Neural cell (in vitro differentiated cells): ENCODE data around the gene TNIP1. TPM values are rescaled to one million over a fixed set of nuclear protein-coding genes. Genes with fewer than 3 reads are reported as not detected.

Source experiments
- H2AFZ ChIP-seq: fragments of 200-600, 300-800 bp; sonication (generic), shearing (Covaris generic); 2 replicates; pipeline ENCODE4 v1.6.0; 2014; ENCODE audit warnings: low read depth, mild to moderate bottlenecking, antibody characterized with exemption, low read length, moderate library complexity
- H3F3A ChIP-seq: fragments of 200-600 bp; shearing (Covaris generic); 2 replicates; pipeline ENCODE4 v1.6.1; 2016; ENCODE audit warnings: mild to moderate bottlenecking, moderate library complexity, mixed read lengths, antibody characterized with exemption, low read length; ENCODE audit not compliant: insufficient read depth, poor library complexity, severe bottlenecking
- H3K27ac ChIP-seq: fragments of 200-600, 300-800 bp; sonication (generic), shearing (Covaris generic); 2 replicates; pipeline ENCODE4 v1.5.1; 2014; ENCODE audit warnings: mild to moderate bottlenecking, low read length, moderate library complexity
- H3K27me3 ChIP-seq: fragments of 300-800, 200-600 bp; sonication (generic), shearing (Covaris generic); 2 replicates; pipeline ENCODE4 v1.6.0; 2014; ENCODE audit warnings: mild to moderate bottlenecking, low read depth, low read length, moderate library complexity; ENCODE audit not compliant: insufficient read depth
- H3K36me3 ChIP-seq: fragments of 300-800, 200-600 bp; sonication (generic), shearing (Covaris generic); 2 replicates; pipeline ENCODE4 v1.5.1; 2014; ENCODE audit warnings: mild to moderate bottlenecking, antibody characterized with exemption, low read length, moderate library complexity; ENCODE audit not compliant: insufficient read depth
- H3K4me2 ChIP-seq: fragments of 300-800, 200-600 bp; sonication (generic), shearing (Covaris generic); 2 replicates; pipeline ENCODE4 v1.6.0; 2014; ENCODE audit warnings: mild to moderate bottlenecking, low read length
- H3K4me3 ChIP-seq: fragments of 300-800, 200-600 bp; sonication (generic), shearing (Covaris generic); 2 replicates; pipeline ENCODE4 v1.5.1; 2014; ENCODE audit warnings: mild to moderate bottlenecking, low read length, moderate library complexity
- H3K79me2 ChIP-seq: fragments of 200-600 bp; shearing (Covaris generic); replicated peaks from 2 replicates; pipeline ENCODE4 v1.6.0; 2014; ENCODE audit warnings: mild to moderate bottlenecking, low read length, moderate library complexity; ENCODE audit not compliant: insufficient read depth
- H3K9ac ChIP-seq: fragments of 300-800, 200-600 bp; sonication (generic), shearing (Covaris generic); 2 replicates; pipeline ENCODE4 v1.6.1; 2016; ENCODE audit warnings: mild to moderate bottlenecking, low read length, mixed read lengths
- H3K9me2 ChIP-seq: fragments of 200-600 bp; shearing (Covaris generic); 2 replicates; pipeline ENCODE4 v1.6.1; 2016; ENCODE audit warnings: mild to moderate bottlenecking, low read length, mixed read lengths; ENCODE audit not compliant: insufficient read depth
- H3K9me3 ChIP-seq: fragments of 200-600, 300-800 bp; sonication (generic), shearing (Covaris generic); 2 replicates; pipeline ENCODE4 v1.6.1; 2016; ENCODE audit warnings: mild to moderate bottlenecking, mixed run types, low read length, moderate library complexity, mixed read lengths
- H4K20me1 ChIP-seq: fragments of 200-600 bp; shearing (Covaris generic); 2 replicates; pipeline ENCODE4 v1.6.1; 2016; ENCODE audit warnings: mild to moderate bottlenecking, mixed run types; ENCODE audit not compliant: insufficient read depth
- CTCF ChIP-seq: fragments of 450-650 bp; IDR thresholded peaks from 2 replicates; pipeline ENCODE4 v1.5.1; 2014; ENCODE audit warnings: antibody characterized with exemption, mild to moderate bottlenecking, moderate library complexity; ENCODE audit not compliant: poor library complexity, severe bottlenecking
- EP300 ChIP-seq: fragments of 450-650 bp; conservative IDR thresholded peaks from 2 replicates; pipeline ENCODE4 v1.6.1; 2014; ENCODE audit warnings: antibody characterized with exemption, mild to moderate bottlenecking, moderate library complexity; ENCODE audit not compliant: poor library complexity, severe bottlenecking
- EZH2 ChIP-seq: fragments of 200-600, 300-800 bp; shearing (Covaris generic), sonication (generic); IDR thresholded peaks from 2 replicates; pipeline ENCODE4 v1.6.1; 2014; ENCODE audit warnings: antibody characterized with exemption, low read length, borderline replicate concordance, mild to moderate bottlenecking; ENCODE audit not compliant: insufficient read depth, poor library complexity, severe bottlenecking
- MXI1 ChIP-seq: fragments of 450-650 bp; conservative IDR thresholded peaks from 2 replicates; pipeline ENCODE4 v1.6.1; 2014; ENCODE audit warnings: antibody characterized with exemption, mild to moderate bottlenecking; ENCODE audit not compliant: poor library complexity, severe bottlenecking
- POLR2AphosphoS5 ChIP-seq: IDR thresholded peaks from 2 replicates; pipeline ENCODE4 v1.6.1; 2012
- RAD21 ChIP-seq: fragments of 450-650 bp; conservative IDR thresholded peaks from 2 replicates; pipeline ENCODE4 v1.6.1; 2014; ENCODE audit warnings: antibody characterized with exemption, mild to moderate bottlenecking, moderate library complexity
- REST ChIP-seq: IDR thresholded peaks from 2 replicates; pipeline ENCODE4 v1.6.1; 2012; ENCODE audit warnings: borderline replicate concordance
- SMC3 ChIP-seq: fragments of 450-650 bp; conservative IDR thresholded peaks from 2 replicates; pipeline ENCODE4 v1.6.1; 2014; ENCODE audit warnings: antibody characterized with exemption, mild to moderate bottlenecking, moderate library complexity; ENCODE audit not compliant: poor library complexity
- TAF1 ChIP-seq: IDR thresholded peaks from 2 replicates; pipeline ENCODE4 v1.6.1; 2012; ENCODE audit warnings: low read depth
- polyA plus RNA-seq: library from polyadenylated mRNA; depleted of rRNA; stranded (reverse); fragments of >200 nt; gene quantifications from 2 replicates; pipeline ENCODE4 v1.2.3, GENCODE V29; 2014

The TNIP1 gene
- polyA plus RNA-seq, 1 donor from 2014 or later = 3.3 TPM

GRCh38 chr5:151107738-151108520 lies 27.1 kb upstream of the TNIP1 start:
- H3K27ac ChIP-seq = no peak overlapping the region
- H2AFZ ChIP-seq = no peak overlapping the region
- H3F3A ChIP-seq = no peaks in the 10 kb centered on the region
- no peaks in the 10 kb centered on the region for H3K79me2 ChIP-seq
- H3K4me3 ChIP-seq = no peak overlapping the region
- no peak overlapping the region for H3K9ac ChIP-seq
- H3K9me2 ChIP-seq = no peaks in the 10 kb centered on the region
- H3K4me2 ChIP-seq = no peak overlapping the region
- peaks cover 8% of the 10 kb centered on the region for H3K36me3 ChIP-seq
- H3K27me3 ChIP-seq = no peaks in the 10 kb centered on the region
- no peaks in the 10 kb centered on the region for H3K9me3 ChIP-seq
- no peak for TF ChIP-seq POLR2AphosphoS5
- TF ChIP-seq MXI1 = no peak
- no peak for TF ChIP-seq EP300
- TF ChIP-seq CTCF = no peak
- no peak for TF ChIP-seq TAF1
- TF ChIP-seq EZH2 = no peak
- no peak for TF ChIP-seq SMC3
- TF ChIP-seq RAD21 = no peak
- TF ChIP-seq REST = no peak
- no peaks in the 10 kb centered on the region for H4K20me1 ChIP-seq

GRCh38 chr5:151107084-151107483 lies 26.2 kb upstream of the TNIP1 start:
- Histone ChIP-seq H2AFZ (no peak overlapping the region), H3K36me3 (peaks cover 9% of the 10 kb centered on the region)

More at GRCh38 chr5:151107084-151107483, 26.2 kb upstream of the TNIP1 start:
- no peak for TF ChIP-seq EP300
- no peak for TF ChIP-seq EZH2
- no peak for TF ChIP-seq SMC3
- no peak for TF ChIP-seq REST
- TF ChIP-seq CTCF = no peak
- TF ChIP-seq MXI1 = no peak
- TF ChIP-seq POLR2AphosphoS5 = no peak
- TF ChIP-seq RAD21 = no peak
- TF ChIP-seq TAF1 = no peak
- no peak overlapping the region for H3K9ac ChIP-seq
- no peaks in the 10 kb centered on the region for H3K9me3 ChIP-seq
- no peak overlapping the region for H3K4me3 ChIP-seq
- no peaks in the 10 kb centered on the region for H3K27me3 ChIP-seq
- no peak overlapping the region for H3K27ac ChIP-seq
- no peaks in the 10 kb centered on the region for H3K9me2 ChIP-seq
- no peaks in the 10 kb centered on the region for H4K20me1 ChIP-seq
- no peaks in the 10 kb centered on the region for H3F3A ChIP-seq
- H3K79me2 ChIP-seq = no peaks in the 10 kb centered on the region
- H3K4me2 ChIP-seq = no peak overlapping the region
